GM21367 (cell line): ENCODE results near the gene CENPX.

ENCODE experiments used
- ATAC-seq: cut with Tn5 transposase; IDR thresholded peaks from one replicate; pipeline ENCODE4 v1.9.1; 2021; ENCODE audit not compliant: unreplicated experiment

CENPX gene

DNA sequence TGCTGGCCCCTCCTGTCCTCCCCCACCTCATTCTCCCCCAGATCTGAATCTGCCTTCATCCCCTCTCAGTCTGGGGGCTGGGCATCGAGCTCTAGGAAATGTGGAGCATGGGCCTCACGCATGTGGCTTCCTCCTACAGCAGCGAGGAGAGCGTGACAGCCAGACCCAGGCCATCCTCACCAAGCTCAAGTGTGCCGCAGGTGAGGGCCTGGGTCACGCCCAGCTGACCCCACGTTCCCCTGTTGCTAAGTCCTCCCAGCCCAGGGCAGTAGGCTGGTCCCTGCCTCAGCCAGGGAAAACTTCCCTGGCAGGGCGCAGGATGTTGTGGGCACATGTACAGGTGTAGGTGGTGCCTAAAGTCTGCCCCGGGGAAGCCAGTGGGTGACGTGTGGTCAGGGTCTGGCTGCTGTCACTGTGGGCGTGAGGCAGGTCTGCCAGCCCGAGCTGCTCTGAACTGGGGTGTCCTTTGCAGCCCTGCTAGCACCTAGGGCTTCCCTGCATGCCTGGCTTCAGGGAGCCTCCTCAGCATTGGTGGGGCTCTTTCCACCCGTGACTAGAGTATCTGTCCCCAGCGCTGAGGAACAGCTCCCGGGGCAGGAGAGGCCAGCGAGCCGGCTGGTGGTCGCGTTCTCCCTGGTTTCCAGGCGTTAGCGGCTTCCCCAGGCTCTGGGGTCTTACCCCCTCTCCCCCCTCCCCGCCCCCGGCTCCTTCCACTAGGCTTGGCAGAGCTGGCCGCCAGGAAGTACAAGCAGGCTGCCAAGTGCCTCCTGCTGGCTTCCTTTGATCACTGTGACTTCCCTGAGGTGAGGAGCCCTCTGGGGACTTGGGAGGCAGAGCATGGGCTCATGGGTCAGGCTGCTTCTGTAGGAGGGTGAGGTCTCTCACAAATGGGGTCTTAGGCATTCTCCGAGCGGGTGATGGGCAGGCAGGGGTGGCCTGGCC is 32.6 kb upstream of the CENPX start:
- no peak for ATAC-seq

DNA sequence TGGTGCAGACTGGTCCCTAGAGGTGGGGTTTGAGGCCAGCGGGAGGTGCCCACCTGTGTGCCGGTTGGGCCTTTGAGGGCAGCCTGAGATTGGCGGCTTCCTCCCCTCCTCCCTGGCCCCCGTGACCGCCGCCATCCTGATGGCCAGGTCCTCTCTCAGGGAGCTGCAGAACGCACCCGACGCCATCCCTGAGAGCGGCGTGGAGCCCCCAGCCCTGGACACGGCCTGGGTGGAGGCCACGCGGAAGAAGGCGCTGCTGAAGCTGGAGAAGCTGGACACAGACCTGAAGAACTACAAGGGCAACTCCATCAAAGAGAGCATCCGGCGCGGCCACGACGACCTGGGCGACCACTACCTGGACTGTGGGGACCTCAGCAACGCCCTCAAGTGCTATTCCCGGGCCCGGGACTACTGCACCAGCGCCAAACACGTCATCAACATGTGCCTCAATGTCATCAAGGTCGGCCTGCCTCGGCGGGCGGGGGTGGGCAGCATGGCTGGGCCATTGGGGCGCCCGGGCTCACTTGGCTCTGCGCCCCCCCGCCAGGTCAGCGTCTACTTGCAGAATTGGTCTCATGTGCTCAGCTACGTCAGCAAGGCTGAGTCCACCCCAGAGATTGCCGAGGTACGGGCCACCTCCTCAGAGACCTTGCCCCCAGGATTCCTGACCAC is 31.8 kb upstream of the CENPX start:
- no peak for ATAC-seq

DNA sequence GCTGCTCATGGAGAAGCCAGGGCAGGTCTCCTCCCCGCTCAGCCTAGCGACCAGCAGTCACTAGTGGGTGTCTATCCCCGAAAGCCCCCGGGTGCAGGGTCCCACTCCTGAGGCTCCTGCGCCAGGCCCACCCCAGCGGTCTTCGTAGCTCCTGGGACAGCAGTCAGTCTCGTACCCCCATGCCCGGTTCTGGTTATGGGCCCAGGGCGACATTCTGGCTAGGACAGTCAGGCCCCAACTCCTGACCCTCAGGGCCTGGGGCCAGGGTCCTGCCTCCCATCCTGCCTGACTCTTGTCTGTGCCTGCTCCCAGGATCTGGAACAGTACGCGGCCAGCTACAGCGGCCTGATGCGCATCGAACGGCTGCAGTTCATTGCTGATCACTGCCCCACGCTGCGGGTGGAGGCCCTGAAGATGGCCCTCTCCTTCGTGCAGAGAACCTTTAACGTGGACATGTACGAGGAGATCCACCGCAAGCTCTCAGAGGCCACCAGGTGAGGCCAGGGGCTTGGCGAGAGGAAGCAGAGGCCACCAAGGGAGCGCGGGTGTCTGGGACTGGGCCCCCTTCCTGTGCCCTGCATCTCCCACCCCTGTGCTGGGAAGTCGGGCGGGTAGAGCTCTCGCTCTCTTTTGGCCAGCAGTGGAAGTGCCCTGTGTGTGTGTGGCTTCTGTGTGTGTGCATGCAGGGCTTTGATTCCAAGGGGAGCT is 31.0 kb upstream of the CENPX start:
- ATAC-seq: no peak

DNA sequence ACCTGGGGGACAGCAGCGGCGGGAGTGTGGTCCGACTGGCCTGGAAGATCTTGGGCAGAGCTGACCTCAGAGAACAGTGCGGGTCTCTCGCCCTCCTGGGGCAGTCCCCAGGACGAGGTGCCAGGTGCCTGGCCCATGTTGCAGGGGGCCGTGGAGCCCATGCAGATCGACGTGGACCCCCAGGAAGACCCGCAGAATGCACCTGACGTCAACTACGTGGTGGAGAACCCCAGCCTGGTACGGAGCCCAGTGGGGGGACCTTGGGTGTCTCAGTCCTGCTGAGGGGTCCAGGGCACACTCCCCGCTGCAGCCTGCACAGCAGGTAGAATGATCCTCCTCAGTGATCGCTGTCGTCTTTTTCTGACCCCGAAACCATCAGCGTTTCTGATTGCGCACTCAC is 30.5 kb upstream of the CENPX start:
- ATAC-seq: no peak

DNA sequence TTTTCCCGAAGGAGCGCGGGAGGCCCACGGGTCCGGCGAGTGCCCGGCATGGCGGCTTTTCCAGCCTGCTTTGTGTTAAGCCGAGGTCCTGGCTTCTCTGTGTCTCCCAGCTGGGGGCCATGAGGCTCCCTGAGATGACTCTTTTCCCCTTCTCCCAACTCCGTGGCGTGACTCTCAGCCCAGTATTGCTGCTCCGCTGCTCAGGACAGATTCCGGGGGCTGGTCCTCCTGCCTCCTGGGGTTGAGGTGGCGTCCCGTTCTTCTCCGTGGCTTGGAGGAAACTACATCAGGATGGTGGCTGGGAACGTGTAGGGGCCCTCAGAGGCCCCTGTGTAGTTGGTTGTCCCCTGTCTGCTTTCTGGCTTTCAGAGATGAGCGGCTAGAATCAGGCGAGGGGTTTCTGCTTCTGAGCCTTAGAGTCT is 30.0 kb upstream of the CENPX start:
- no peak for ATAC-seq

DNA sequence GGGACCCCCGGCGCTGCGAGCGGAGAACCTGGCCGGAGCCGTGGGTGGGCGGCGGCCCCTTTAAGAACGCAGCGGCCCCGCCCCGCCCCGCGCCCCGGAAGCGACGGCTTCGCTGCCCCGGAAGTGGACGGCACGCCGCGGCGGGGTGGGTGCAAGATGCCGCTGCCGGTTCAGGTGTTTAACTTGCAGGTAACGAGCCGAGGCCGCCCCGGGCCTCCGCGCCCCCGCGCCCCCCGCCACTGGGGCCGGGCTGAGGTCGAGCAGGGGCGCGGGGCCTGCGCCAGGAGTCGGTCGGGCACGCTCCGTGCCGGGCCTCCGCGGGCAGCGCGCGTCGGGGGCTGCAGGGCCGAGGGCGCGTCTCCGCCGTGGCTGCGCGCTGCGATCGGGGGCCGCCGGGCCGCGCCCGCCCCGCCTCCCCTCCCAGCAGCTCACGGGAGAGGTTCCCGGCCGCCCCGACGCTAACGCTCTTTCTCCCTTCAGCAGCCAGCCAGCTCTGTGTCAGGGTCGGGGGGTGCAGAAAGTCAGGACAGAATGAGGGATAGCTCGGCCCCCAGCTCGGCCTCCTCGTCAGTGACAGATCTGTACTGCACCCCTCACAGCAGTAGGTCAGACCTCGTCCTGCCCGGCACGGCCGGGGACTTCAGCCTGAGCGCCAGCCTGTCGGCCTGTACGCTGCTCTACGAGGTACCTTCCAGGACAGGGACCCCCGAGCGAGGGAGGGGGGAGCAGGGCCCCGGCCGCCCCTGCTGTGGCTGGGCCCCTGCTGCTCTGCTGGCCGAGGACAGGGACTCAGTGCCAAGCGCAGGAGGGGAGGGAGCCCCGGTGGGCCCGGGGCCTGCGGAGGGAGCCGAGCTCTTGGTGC is 29.3 kb upstream of the CENPX start, which contains the start of the genes GPS1 and RFNG:
GPS1 (plus strand) TSS at position 123 of the 862 bp plus-strand sequence; CDS start at position 157, 34 bp downstream.
RFNG (minus strand) TSS at position 36 of the 862 bp plus-strand sequence. CDS start 45 bp downstream, outside the sequence.
- no peak for ATAC-seq

DNA sequence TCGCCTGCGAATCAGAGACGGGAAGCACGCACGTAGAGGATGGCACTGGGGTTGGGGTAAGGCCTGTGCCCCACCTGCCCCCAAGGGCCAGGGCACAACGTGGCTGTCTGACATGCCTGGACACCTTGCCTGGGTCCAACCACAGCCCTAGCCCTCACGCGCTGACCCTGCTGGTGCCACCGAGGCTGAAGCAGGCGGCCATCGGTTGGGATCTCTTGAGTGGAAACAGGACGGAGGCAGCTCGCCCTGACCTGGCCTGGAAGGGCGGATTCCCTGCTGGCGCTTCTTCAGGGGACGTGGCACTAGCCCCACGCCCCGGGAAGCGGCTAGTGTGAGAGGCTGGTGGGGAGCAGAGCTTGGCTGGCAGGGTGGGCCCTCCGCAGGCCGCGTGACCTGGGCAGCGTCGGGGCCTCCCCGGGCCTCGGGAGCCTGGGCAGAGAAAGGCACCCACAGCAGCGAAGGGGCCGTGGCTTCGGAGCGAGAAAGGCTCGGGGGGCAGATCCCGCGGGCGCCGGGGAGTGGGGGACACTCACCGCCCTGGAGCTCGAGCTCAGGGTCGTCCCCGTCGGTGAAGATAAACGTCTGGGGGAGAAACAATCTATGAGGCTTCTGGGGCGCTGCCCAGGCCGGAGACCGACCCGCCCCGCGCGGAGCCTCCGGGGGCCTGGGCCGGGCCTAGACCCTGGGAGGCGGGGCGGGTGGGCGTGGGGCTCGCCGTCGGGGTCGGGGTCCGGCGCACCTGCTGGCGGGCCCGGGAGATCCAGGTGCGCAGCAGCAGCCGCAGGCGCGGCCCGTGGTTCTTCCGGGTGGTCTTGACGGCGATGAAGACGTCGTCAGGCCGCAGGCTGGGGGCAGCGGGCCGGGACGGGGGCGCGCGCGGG is 28.3 kb upstream of the CENPX start:
- ATAC-seq: no peak

DNA sequence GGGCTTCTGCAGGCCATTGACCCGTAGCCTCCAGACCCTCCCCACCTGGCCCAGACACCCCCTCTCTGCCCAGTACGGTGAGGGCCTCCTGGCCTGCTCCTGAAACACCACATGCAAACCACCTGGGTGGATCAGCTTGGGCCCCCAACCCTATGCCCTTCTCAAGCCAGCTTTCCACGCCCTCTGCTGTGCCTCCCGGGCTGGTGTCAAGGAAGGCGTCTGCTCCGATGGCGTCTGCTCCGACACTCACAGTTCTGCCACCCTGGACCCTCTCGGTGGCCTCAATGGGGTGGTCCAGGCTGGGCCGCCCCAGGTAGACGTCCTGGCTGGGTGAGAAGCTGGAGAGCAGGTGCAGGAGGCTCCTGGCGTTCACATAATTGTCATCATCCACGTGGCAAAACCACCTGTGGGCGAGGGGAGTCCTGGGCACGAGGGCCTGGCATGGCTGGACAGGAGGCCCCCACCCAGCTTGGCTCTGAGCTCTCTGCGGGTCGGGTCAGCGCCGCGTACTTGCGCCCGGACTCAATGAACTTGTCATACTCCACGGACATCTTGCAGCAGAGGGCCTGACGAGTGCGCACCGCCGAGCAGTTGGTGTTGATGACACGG is 27.6 kb upstream of the CENPX start:
- no peak for ATAC-seq

DNA sequence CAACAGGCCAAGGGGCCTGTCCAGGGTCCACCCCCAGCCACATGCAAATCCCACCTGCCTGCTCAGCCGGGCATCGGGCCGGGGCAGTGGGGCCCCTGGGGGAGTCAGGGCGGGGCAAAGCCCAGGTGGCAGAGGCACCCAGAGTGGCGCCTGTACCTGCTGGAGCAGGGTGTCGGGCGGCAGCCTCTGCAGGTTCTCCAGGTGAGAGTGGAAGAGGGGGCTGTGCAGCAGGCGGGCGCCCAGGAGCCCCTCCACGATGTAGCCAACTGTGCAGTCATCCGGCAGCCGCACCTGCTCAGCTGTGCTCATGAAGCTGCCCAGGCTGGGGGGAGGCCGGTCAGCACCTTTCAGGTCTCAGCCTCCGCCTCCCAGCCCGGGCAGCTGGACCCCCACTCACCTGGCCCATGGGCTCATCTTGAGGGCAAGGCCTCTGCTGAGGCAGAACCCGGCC is 26.9 kb upstream of the CENPX start:
- ATAC-seq: no peak

DNA sequence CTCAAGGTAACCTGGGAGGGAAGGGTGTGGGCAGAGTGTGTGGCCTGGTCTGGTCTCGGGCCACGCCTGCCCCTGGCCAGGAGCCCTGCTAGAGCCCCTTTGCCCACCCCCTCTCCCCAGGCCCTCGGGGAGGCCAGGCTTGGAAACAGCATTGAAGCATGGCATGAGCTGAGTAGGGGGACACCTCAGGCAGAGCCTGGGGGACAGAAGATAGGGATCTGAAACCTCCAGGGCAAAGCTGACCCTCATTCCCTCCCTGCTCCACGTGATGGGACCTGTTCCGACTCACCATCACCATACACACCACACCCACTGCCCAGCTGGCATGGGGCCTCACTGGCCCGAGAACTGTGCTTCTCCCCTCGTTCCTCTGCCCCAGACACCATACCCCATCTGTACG is 26.4 kb upstream of the CENPX start:
- no peak for ATAC-seq

DNA sequence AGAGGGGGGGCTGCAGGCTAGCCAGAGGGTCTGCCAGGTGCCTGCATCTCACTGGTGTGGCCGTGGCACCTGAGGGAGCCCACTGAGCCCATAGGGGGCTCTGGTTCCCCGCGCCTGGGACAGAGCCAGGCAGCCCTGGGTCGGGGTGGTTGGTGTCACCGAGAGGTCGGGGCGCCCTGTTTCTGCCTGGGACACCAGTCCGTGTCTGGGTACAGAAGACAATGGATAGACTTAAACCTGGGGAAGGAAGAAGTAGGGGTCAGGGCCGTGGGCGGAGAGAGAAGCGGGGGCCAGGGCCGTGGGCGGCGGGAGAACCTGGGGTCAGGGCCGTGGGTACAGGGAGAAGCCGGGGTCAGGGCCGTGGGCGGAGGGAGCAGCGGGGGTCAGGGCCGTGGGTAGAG is 25.9 kb upstream of the CENPX start:
- no peak for ATAC-seq

DNA sequence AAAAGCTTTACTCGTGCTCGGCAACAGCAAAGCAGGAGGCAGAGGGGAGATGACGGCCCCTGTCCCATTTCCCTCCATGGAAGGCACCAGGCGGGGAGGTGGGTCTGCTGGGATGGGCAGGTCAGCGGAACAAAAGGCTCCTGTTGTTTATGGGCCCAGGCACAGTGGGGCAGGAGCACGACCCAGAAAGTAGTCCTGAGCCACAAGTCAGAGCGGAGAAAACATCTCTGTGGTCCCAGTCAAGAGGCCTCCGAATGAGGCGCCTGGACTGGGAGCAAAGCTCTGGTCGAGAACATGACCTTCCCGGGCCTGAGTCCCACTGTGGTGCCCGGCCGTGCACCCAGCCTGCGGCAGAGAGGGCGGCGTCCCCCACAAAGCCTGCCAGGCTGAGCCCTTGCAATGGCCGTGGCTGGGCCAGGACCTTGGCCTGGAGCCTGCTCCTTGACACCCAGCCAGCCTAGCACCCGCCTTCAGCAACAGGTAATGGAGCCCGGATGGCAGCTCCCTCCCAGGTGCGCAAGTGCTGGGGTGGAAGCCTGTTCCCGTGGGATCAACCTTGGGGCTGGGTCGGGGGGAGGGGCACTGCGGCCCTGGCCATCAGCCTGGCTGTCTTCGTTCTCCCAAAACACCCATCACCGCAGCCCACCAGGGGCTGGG is 25.4 kb upstream of the CENPX start:
- ATAC-seq: no peak

DNA sequence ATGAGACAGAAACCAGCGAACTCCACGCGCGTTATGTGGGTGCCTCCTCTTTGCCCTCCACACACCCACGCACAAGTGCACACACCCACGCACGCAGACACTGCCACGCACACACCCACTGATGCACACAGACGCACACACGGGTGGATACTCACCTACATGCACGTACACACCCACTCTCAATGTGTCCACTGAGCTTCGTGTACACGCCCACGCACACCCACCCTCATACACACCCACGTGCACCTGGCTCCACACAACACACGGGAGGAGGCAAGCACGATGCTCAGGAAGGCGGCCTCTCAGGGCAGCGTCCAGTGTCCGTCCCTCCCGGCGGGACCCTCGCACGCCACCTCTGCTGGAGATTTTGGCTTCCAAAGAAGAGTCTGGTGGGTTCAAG is 24.7 kb upstream of the CENPX start:
- no peak for ATAC-seq

DNA sequence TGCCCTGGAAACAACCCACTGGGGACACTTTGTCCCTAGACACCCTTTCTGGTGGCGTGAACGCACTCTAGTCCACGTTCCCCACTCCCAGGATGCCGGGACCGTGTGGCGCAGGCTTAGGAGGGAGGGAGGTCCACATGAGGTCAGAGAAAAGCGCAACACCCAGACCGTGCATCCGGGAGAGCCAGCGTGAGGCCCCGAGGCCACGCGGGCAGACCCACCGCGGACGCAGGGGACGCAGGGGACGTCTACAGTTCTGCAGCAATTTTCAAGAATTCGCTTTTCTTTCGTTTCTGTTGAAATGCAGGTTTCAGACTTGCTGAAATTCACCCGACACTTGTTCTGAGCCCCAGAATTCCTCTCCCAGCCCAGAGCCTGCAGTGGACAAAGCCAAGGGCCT is 24.2 kb upstream of the CENPX start:
- ATAC-seq: no peak

DNA sequence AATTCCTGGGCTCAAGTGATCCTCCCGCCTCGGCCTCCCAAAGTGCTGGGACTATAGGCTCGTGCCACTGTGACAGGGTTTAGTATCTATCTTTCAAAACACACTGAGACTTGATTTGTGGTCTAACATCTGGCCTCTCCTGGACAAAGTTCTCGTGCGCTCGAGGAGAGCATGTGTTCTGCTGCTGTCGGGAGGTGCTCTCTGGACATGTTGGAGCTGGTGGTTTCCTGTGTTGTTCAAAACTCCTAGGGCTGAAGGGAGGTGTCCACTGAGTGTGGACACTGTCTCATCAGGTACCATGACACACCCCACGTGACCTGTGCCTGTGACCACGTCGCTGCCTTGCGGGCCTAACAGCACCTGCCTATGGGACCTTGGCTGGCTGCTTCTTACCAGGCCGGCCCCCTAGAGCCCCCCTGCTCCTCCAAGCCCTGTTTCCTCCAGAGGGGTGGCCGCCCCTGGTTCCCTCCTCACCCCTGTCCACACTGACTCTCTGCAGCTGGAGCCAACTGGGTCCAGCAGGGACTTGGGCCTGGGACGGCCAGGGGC is 23.3 kb upstream of the CENPX start:
- ATAC-seq: no peak

DNA sequence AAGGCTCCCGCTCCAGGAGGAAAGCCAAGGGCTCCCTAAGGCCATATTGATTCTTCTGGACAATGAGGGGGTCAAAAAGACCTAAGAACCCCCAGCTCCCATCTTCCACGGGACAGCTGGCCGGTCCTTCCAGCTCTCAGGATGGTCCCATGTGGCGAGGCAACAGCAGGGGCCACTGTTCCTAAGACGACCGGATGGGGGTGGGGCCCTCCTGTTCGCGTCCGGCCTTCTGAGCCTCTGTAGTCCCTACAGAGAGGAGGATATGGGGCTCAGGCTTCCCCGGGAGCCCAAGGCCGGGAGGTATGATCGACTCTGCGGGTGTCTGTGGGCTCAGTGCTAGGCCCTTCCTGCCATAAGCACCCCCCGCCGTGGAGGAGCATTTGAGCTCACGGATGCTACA is 20.8 kb upstream of the CENPX start:
- no peak for ATAC-seq

DNA sequence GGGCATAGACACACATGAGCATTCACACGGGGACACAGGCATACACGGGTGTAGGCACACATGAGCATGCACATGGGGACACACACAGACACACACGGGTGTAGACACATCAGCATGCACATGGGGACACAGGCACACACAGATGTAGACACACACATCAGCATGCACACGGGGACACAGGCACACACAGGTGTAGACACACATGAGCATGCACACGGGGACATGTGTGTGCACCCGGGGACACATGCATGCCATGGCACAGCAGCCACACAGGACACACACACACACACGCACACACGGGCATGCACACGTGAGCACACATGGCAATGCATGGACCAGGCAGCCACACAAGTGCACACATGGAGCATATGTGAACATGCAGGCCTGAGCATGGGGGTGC is 20.0 kb upstream of the CENPX start:
- no peak for ATAC-seq

DNA sequence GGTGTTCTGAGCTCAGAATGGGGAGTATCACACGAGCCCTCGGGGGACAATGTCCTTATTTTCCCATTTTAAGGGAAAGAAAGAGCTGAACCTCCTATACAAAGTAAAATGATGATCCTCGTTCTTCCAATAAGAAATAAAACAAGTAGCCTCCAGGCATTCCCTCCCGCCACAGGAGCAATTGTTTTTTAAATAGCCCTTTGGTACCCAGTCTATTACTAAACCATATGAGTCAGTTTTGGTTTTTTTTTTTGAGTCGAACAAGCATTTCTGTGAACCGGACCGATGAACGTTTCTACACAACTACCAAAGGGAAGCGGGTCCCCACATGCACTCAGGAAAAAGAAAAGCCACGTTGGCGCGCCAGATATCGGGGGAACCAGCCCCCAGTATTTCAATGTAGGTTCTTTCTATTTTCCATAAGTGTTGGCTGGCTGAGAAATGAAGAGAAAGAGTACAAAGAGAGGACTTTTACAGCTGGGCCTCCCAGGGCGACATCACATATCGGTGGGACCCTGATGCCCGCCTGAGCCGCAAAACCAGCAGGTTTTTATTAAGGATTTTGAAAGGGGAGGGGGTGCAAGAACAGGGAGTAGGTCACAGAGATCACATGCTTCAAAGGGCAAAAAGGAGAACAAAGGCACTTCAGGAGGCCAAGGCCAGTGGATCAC is 18.6 kb upstream of the CENPX start:
- no peak for ATAC-seq
